NCI-H1105 (cell line): ENCODE results near the gene TFR2.

Experiments used
- DNase-seq: peaks from one replicate; lab custom pipeline; 2025; lab: John Stamatoyannopoulos, UW

Gene TFR2

GRCh38 chr7:100654908-100655831 lies 13.8 kb upstream of the TFR2 start:
- no peak for DNase-seq

- no peak for DNase-seq
Observed at GRCh38 chr7:100649826-100650565, 8.6 kb upstream of the TFR2 start.

DNA sequence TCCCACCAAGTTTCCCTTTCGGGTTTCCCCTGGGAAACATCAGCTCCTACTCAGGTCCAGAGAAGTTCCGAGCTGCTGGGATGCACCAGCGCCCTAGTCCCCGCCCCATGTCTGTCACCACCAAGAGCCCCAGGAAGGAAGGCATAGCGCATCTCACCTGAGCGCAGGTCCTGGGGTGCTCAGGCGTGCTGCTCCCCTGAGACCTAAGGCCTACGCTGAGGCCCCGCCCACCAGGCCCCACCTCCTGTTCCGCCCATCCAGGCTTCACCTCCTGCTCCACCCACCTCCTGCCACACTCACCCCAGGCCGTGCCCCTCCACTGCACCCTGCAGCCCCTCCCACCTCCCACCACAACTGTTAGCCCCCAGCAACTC lies 1.2 kb upstream of the TFR2 start:
- DNase-seq: peak; percentile 8

DNA sequence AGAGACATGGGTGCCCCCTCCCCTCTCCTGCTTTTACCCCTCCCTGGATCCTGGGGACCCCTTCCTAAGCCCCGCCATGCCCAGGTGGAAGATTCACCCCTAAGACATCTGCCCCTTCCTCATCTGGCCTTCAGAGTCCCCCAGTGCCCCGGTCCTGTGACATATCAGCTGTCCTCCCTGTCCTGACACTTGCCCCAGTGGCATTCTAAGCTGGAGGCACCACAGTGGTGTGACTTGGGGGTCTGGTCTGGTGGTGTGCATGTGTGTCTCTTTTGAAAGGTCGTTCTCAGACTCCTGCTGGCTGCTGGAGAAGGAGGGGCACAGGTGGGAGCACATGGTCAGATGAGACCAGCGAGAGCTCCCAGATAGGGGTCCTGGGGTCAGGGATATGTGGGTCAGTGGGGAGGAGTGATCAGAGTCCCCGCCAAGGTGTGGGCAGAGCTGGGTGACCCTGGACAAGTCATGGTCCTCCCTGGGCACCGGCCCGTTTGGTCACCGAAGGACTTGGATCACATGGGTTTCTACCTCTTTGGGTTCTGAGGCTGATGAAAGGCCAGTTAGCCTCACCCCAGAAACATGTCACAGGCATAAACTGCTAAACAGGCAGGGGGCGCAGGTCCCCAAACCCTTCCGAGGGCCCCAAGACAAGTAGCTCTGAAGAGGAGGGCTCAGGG lies 645 bp upstream of the TFR2 start:
- no peak for DNase-seq

GRCh38 chr7:100640517-100641440 lies 573 bp downstream of the TFR2 start:
- no peak for DNase-seq

DNA sequence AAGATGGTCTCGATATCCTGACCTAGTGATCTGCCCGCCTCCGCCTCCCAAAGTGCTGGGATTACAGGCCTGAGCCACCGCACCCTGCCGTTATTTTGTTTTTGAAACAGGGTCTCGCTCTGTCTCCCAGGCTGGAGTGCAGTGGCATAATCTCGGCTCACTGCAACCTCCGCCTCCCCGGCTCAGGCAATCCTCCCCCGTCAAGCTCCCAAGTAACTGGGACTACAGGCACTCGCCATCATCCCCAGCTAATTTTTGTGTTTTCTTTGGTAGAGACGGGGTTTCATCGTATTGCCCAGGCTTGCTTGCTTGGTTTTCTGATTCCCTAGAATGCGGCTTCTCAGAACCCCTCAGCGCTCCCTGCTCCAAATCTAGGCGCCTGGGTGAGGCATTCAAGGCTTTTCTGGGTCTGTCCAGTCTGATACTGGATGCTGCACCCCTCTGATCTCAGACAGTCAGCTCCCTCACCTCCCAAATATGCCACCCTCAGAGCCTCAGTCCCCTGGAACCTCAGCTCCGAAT lies 1.3 kb downstream of the TFR2 start:
- no peak for DNase-seq

DNA sequence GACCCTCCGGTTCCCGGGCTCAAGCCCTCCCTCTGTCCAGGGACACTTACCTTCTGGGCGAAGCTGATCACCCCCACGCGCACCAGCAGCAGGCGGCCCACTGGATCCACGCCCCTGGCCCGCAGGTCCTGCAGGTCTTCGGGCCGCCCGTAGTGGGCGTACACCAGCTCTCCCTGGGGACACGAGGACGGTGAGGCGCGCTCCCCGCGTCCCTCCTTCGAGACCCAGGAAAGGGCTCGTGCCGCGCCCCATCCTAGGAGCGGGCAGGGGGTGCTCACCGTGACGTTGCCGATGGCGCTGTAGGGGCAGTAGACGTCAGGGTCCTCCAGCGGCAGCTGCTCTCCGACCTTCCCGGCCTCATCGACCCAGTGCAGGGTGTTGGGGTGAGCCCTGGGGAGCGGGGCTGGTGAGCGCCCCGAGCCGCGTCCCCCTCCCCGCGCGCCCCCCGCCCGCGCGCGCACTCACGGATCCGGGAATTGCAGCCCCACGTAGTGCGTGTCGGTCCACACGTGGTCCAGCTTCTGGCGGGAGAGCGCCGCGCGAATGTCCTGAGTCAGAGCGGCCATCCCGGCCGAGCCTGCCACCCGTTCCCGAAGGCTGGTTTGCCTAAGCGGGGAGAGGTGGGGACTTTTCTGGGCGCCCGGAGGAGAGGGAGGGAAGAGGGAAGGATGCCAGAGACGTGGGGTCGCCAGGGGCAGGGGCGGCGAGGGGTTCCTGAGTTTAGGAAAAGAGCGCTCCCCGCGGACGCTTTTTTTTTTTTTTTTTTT lies 8.2 kb downstream of the TFR2 start:
- DNase-seq: peak; percentile 11

GRCh38 chr7:100630066-100630465 lies 11.3 kb downstream of the TFR2 start:
- DNase-seq: no peak

DNA sequence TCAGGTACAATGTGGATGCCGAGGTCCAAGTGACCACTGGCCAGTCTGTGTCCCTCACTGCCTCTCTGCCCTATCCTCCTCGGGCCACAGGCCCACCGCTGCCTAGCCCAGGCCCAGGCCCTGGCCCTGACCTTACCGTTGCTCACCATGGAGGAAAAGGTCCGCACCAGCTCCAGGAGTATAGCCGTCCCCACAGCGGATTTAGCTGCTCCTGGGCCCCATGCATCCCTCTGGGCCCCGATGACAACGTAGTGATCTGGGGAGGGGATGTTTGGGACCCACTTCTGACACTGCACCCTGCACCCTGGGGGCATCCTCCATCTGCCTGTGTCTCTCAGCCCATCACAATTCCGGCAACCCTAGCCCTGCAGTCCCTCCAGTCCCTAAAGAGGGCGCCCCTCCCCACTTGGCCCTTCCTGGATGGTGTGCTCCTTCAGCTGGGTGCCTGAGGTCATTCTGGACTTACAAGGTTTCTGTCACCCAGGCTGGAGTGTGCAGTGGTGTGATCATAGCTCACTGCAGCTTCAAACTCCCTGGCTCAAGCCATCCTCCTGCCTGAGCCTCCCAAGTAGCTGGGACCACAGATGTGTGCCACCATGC lies 12.1 kb downstream of the TFR2 start:
- no peak for DNase-seq

DNA sequence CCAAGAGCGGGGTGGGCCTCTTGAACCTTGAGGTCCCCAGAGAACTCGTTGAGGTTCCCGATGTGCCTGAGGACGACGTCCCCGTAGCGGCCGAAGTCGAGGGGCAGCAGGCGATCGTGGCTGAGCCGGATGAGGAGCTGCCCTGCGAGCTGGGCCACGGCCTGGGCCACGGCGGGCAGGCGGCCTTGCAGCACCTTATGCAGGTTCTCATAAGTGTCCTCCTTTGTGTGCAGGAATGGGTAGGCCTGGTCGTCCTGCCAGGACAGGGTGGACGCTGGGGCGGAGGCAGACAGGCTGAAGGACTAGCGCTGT lies 14.2 kb downstream of the TFR2 start:
- DNase-seq: no peak

GRCh38 chr7:100626530-100627237 lies 14.7 kb downstream of the TFR2 start:
- peak; percentile 52 for DNase-seq

GRCh38 chr7:100626055-100626454 lies 15.3 kb downstream of the TFR2 start:
- DNase-seq: no peak

GRCh38 chr7:100623951-100624824 lies 17.2 kb downstream of the TFR2 start:
- DNase-seq: no peak

DNA sequence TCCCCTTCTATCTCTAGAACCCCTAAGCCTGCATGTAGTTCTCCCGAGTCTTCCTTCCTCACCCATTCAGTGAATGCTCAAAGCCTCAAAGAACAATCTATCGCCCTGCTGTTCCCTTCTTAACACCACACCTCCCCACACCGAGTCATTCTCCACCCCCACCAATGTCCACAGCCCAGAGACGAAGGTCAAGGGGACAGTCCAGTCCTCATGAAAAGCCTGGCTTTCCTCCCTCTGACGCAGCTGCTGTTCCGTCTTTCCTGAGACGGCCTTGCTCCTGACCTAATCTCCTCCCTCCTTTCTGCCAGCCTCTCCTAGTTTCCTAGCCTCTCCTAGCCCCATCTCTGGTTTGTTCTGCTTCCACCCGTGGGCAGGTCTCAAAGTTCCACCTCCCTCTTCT lies 19.8 kb downstream of the TFR2 start:
- DNase-seq: no peak

GRCh38 chr7:100620804-100621203 lies 20.5 kb downstream of the TFR2 start:
- DNase-seq: no peak

DNA sequence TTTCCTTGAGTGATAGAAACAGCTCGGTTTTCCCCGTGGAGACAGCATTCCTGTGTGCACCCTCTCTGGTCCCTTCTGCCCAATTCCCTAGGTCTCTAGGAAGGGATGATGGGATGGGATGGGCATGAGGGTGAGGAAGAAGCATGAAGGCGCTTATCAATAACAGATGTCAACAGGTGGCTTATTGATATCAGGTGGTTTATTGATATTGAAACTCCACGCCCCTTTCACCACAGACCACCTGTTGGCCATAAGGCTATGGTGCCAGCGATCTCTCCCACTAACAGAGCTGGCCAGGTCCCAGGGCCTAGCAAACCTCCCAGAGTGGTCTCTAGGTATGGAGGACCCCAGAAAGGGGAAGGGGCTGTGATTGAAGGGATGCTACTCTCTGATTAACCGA lies 21.1 kb downstream of the TFR2 start:
- no peak for DNase-seq

DNA sequence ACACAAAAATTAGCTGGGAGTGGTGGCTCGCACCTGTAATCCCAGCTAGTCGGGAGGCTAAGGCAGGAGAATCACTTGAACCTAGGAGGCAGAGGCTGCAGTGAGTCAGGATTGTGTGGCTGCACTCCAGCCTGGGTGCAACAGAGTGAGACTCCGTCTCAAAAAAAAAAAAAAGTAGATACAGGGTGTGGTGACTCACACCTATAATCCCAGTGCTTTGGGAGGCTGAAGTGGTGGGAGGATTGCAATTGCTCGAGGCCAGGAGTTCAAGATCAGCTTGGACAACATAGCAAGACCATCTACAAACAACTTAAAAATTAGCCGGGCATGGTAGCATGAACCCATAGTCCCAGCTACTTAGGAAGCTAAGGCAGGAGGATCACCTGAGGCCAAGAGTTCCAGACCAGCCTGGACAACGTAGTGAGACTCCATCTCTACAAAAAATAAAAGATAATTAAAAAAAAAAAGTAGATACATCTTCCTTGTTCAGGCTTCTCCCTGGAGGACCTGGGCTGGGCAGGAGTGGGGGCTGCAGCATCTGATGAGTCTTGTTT lies 27.0 kb downstream of the TFR2 start:
- DNase-seq: no peak

DNA sequence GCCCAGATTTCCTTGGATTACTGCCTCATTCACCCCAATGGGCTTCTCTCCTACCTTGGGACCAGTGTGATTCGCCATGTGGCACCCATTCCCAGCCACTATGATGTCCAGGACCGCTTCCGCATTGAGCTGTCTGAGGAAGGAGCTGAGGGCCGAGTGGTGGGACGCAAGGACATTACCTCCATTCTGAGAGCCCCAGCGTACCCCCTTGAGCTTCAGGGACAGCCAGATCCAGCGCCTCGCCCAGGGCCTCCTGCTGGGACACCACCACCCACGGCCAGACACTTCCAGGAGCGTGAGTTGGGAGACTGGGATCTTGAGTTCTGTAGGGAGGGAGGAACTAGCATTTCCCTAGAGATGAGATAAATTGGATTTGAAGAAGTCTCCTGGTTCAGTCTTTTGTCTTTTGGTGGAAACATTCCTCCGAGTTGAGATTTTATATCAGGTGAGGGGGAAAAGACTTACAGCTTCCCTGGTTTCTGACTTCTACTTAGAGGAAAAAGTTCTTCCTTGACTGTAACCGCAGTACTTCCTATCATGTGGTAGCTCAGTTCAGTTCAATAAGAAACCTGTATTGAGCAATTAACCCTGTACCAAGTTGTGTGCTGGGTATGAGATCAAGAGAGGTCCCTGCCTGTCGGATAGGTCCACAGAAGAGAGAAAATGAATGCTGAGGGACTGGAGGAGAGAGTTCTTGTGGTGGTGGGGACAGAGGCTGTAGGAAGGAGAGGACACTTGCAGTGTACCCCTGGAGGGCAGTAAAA lies 27.8 kb downstream of the TFR2 start:
- no peak for DNase-seq
